Mesenchymal stem cell (in vitro differentiated cells and primary cell): ENCODE data around the gene NRSN2. TPM values are rescaled to one million over a fixed set of nuclear protein-coding genes. Genes with fewer than 3 reads are reported as not detected.

Source experiments
- DNase-seq: peaks from one replicate; pipeline ENCODE4 v3.0.0-alpha.2; 2013
- H2AFZ ChIP-seq: one replicate; pipeline ENCODE4 v1.6.1; 2013; ENCODE audit warnings: low read depth, mild to moderate bottlenecking, control low read depth, inconsistent platforms, low read length, moderate library complexity
- H2AK5ac ChIP-seq: 2 replicates; pipeline ENCODE4 v1.6.1; 2013; ENCODE audit warnings: low read length, moderate library complexity, mild to moderate bottlenecking, inconsistent platforms; ENCODE audit not compliant: severe bottlenecking
- H2BK120ac ChIP-seq: one replicate; pipeline ENCODE4 v1.6.1; 2013; ENCODE audit warnings: low read depth, mild to moderate bottlenecking, inconsistent platforms, low read length, moderate library complexity
- H2BK12ac ChIP-seq, 2 experiments: one replicate each; pipeline ENCODE4 v1.6.1; 2013; ENCODE audit warnings: inconsistent platforms in 2 of 2, low read length in 2 of 2, mild to moderate bottlenecking in 2 of 2, moderate library complexity in 2 of 2, control low read depth in 1 of 2
- H2BK15ac ChIP-seq: one replicate; pipeline ENCODE4 v1.6.1; 2013; ENCODE audit warnings: mild to moderate bottlenecking, low read depth, inconsistent platforms; ENCODE audit not compliant: poor library complexity, severe bottlenecking
- H2BK5ac ChIP-seq: 2 replicates; pipeline ENCODE4 v1.6.1; 2013; ENCODE audit warnings: low read depth, mild to moderate bottlenecking, low read length, control low read depth, inconsistent platforms; ENCODE audit not compliant: poor library complexity, severe bottlenecking
- H3K14ac ChIP-seq, 2 experiments: one replicate each; pipeline ENCODE4 v1.6.1; 2013; ENCODE audit warnings: inconsistent platforms in 2 of 2, low read length in 2 of 2, control low read depth in 1 of 2, mild to moderate bottlenecking in 1 of 2, moderate library complexity in 1 of 2
- H3K18ac ChIP-seq, 2 experiments: one replicate each; pipeline ENCODE4 v1.6.1; 2013; ENCODE audit warnings: inconsistent platforms in 2 of 2, low read length in 2 of 2, control low read depth in 1 of 2, low read depth in 1 of 2, mild to moderate bottlenecking in 1 of 2
- H3K23ac ChIP-seq, 2 experiments: one replicate each; pipeline ENCODE4 v1.6.1; 2013; ENCODE audit warnings: inconsistent platforms in 2 of 2, low read length in 2 of 2, mild to moderate bottlenecking in 2 of 2, moderate library complexity in 2 of 2, control low read depth in 1 of 2
- H3K27ac ChIP-seq: 2 replicates; pipeline ENCODE4 v1.5.1; 2013; ENCODE audit warnings: mild to moderate bottlenecking, moderate library complexity, low read length, control low read depth, inconsistent platforms; ENCODE audit not compliant: poor library complexity, severe bottlenecking
- H3K27me3 ChIP-seq, 2 experiments: 2 replicates each; pipeline versions ENCODE4 v1.6.1 to v1.7.0; 2013; ENCODE audit warnings: low read length in 2 of 2, mild to moderate bottlenecking in 2 of 2, moderate library complexity in 2 of 2, control low read depth in 1 of 2, inconsistent platforms in 1 of 2; ENCODE audit not compliant: control insufficient read depth in 1 of 2, insufficient read depth in 1 of 2
- H3K36me3 ChIP-seq, 2 experiments: 2 replicates each; pipeline versions ENCODE4 v1.6.1 to v1.7.0; 2013; ENCODE audit warnings: low read length in 2 of 2, control low read depth in 1 of 2, inconsistent platforms in 1 of 2, low read depth in 1 of 2, mild to moderate bottlenecking in 1 of 2; ENCODE audit not compliant: insufficient read depth in 2 of 2, control insufficient read depth in 1 of 2
- H3K4ac ChIP-seq, 2 experiments: one replicate each; pipeline ENCODE4 v1.6.1; 2013; ENCODE audit warnings: inconsistent platforms in 2 of 2, low read length in 2 of 2, mild to moderate bottlenecking in 2 of 2, moderate library complexity in 2 of 2, control low read depth in 1 of 2, low read depth in 1 of 2
- H3K4me1 ChIP-seq: 2 replicates; pipeline ENCODE4 v1.6.1; 2013; ENCODE audit warnings: low read depth, low read length, control low read depth; ENCODE audit not compliant: control insufficient read depth, insufficient read depth
- H3K4me2 ChIP-seq: 2 replicates; pipeline ENCODE4 v1.6.1; 2013; ENCODE audit warnings: low read length, mild to moderate bottlenecking, inconsistent platforms; ENCODE audit not compliant: poor library complexity, severe bottlenecking
- H3K4me3 ChIP-seq, 2 experiments: 2 replicates each; pipeline versions ENCODE4 v1.5.1 to v1.7.0; 2013; ENCODE audit warnings: low read length in 2 of 2, mild to moderate bottlenecking in 2 of 2, control low read depth in 1 of 2, low read depth in 1 of 2; ENCODE audit not compliant: insufficient read depth in 1 of 2
- H3K79me1 ChIP-seq: replicated peaks from 2 replicates; pipeline ENCODE4 v1.6.1; 2013; ENCODE audit warnings: mild to moderate bottlenecking, control low read depth, low read length, inconsistent platforms; ENCODE audit not compliant: poor library complexity, severe bottlenecking
- H3K9ac ChIP-seq: 2 replicates; pipeline ENCODE4 v1.7.0; 2013; ENCODE audit warnings: mild to moderate bottlenecking, low read length, moderate library complexity
- H3K9me3 ChIP-seq: 2 replicates; pipeline ENCODE4 v1.7.0; 2013; ENCODE audit warnings: mild to moderate bottlenecking, low read length; ENCODE audit not compliant: control insufficient read depth
- H4K8ac ChIP-seq: one replicate; pipeline ENCODE4 v1.6.1; 2013; ENCODE audit warnings: inconsistent platforms, mild to moderate bottlenecking, low read length, moderate library complexity
- H4K91ac ChIP-seq: one replicate; pipeline ENCODE4 v1.6.1; 2013; ENCODE audit warnings: mild to moderate bottlenecking, low read length, inconsistent platforms
- WGBS: methylation state at CpG from one replicate; pipeline ENCODE4 v1.1.7; 2013; ENCODE audit warnings: mixed read lengths; 5-methylcytosine and 5-hydroxymethylcytosine counted together
- polyA plus RNA-seq, 2 experiments: library from polyadenylated mRNA; stranded (reverse); fragments of 200-250 nt; gene quantifications; one replicate each; pipeline ENCODE4 v1.2.3, GENCODE V29; 2013

NRSN2 gene
- 63.0 TPM for polyA plus RNA-seq (2013, experiment 1 of 2)
- 60.9 TPM for polyA plus RNA-seq (2013, experiment 2 of 2)

GRCh38 chr20:346640-347316 lies at the start of gene NRSN2:
NRSN2 (plus strand) TSS chr20:347111; CDS start chr20:349644, 2,533 bp downstream.
- peak within 1 kb of the TSS; percentile 59 to 97 for H2BK12ac ChIP-seq
- H2AK5ac ChIP-seq, result peak within 1 kb of the TSS; percentile 35
- peak within 1 kb of the TSS; percentile 73 to 85 for H3K4me3 ChIP-seq
- H3K4me1 ChIP-seq, result peaks cover 7% of the 10 kb centered on the region
- peak within 1 kb of the TSS; percentile 96 for H3K9ac ChIP-seq
- H3K9me3 ChIP-seq, result peaks cover 24% of the 10 kb centered on the region
- peaks cover 7 to 31% of the 10 kb centered on the region in 2 experiments for H3K36me3 ChIP-seq
- H3K23ac ChIP-seq, result peak within 1 kb of the TSS; percentile 46 to 96
- H3K4ac ChIP-seq, result peak within 1 kb of the TSS; percentile 93 to 98
- 2% methylated on average over 38 of the region's 50 CpGs for WGBS
- peak within 1 kb of the TSS; percentile 99 for H3K18ac ChIP-seq
- H2AFZ ChIP-seq, result peak within 1 kb of the TSS; percentile 46
- peak within 1 kb of the TSS; percentile 99 for H4K91ac ChIP-seq
- peak within 1 kb of the TSS; percentile 69 for H2BK120ac ChIP-seq
- peaks cover 25% of the 10 kb centered on the region for H3K79me1 ChIP-seq
- H2BK5ac ChIP-seq, result peak within 1 kb of the TSS; percentile 91
- no peaks in the 10 kb centered on the region for H3K27me3 ChIP-seq
- H3K4me2 ChIP-seq, result peak within 1 kb of the TSS; percentile 98
- peak within 1 kb of the TSS; percentile 99 for H4K8ac ChIP-seq
- H3K14ac ChIP-seq, result peak within 1 kb of the TSS in 1 of 2 experiments; percentile 99
- H2BK15ac ChIP-seq, result peak within 1 kb of the TSS; percentile 90
- peak; percentile 87 for DNase-seq
- peak within 1 kb of the TSS; percentile 98 for H3K27ac ChIP-seq

GRCh38 chr20:297925-298775 lies 48.8 kb upstream of the NRSN2 start:
- Histone ChIP-seq H4K91ac (peak overlapping the region; percentile 71), H3K4me1 (peaks cover 15% of the 10 kb centered on the region), H3K4me3 (peak overlapping the region; percentile 86 to 99), H3K9me3 (no peaks in the 10 kb centered on the region), H2BK120ac (peak overlapping the region; percentile 96), H2BK15ac (peak overlapping the region; percentile 95), H2AFZ (no peak overlapping the region), H2BK5ac (peak overlapping the region; percentile 99), H3K27ac (peak overlapping the region; percentile 80), H2AK5ac (peak overlapping the region; percentile 5), H3K4me2 (peak overlapping the region; percentile 76), H3K23ac (peak overlapping the region; percentile 86 to 90), H3K9ac (peak overlapping the region; percentile 98), H3K27me3 (no peaks in the 10 kb centered on the region), H3K4ac (peak overlapping the region; percentile 97 to 100), H3K36me3 (peaks cover 0 to 11% of the 10 kb centered on the region in 2 experiments), H3K79me1 (peaks cover 5% of the 10 kb centered on the region), H2BK12ac (peak overlapping the region; percentile 14 to 29), H3K18ac (peak overlapping the region; percentile 96 to 97), H3K14ac (peak overlapping the region; percentile 97 to 98), H4K8ac (peak overlapping the region; percentile 83)
- peak; percentile 66 for DNase-seq
- under 1% methylated on average over 72 of the region's 75 CpGs for WGBS

GRCh38 chr20:298776-299391 lies 48.0 kb upstream of the NRSN2 start:
- Histone ChIP-seq H2BK120ac (peak overlapping the region; percentile 21), H3K27me3 (no peaks in the 10 kb centered on the region), H3K4ac (peak overlapping the region; percentile 97 to 100), H3K9ac (peak overlapping the region; percentile 98), H3K9me3 (no peaks in the 10 kb centered on the region), H2BK12ac (no peak overlapping the region), H3K18ac (peak overlapping the region; percentile 96 to 97), H2BK15ac (no peak overlapping the region), H3K36me3 (peaks cover 0 to 11% of the 10 kb centered on the region in 2 experiments), H3K4me2 (peak overlapping the region; percentile 76), H3K23ac (peak overlapping the region in 1 of 2 experiments; percentile 79), H2BK5ac (no peak overlapping the region), H3K14ac (peak overlapping the region in 1 of 2 experiments; percentile 97), H4K91ac (peak overlapping the region; percentile 71), H3K27ac (peak overlapping the region; percentile 80), H3K4me1 (peaks cover 15% of the 10 kb centered on the region), H4K8ac (no peak overlapping the region), H3K79me1 (peaks cover 8% of the 10 kb centered on the region), H2AK5ac (peak overlapping the region; percentile 5), H2AFZ (no peak overlapping the region), H3K4me3 (peak overlapping the region; percentile 86 to 99)
- 4% methylated on average over 11 of the region's 15 CpGs for WGBS
- peak; percentile 20 for DNase-seq
